NCI-H1105 (cell line): Measurements from ENCODE around the gene RPL12.

Source experiments
- DNase-seq: peaks from one replicate; lab custom pipeline; 2025; lab: John Stamatoyannopoulos, UW

The RPL12 gene

DNA sequence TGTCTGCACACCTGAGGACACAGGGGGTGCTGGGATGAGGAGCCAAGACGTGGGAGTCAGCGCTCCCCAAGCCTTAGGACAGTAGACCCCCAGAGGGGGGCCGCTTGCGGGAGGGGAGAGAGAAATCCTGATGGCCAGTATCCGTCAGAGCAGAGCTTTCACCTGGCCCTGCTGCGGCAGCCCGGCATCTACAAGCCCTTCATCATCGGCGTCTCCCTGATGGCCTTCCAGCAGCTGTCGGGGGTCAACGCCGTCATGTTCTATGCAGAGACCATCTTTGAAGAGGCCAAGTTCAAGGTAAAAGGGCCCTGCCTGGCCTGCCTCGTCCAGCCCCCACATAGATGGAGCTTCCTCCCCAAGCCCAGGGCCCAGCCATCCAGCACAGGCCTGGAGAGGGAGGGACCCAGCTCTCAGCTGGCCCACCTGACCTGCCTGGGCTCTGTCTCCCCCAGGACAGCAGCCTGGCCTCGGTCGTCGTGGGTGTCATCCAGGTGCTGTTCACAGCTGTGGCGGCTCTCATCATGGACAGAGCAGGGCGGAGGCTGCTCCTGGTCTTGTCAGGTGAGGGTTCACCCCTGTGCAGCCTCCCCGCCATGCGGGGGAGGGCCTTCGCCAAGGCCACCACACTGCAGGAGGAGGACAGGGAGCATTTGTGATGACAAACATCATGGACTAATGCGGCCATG lies 47.6 kb downstream of the RPL12 start:
- no peak for DNase-seq

GRCh38 chr9:127402401-127403090 lies 48.7 kb downstream of the RPL12 start:
- DNase-seq: no peak

DNA sequence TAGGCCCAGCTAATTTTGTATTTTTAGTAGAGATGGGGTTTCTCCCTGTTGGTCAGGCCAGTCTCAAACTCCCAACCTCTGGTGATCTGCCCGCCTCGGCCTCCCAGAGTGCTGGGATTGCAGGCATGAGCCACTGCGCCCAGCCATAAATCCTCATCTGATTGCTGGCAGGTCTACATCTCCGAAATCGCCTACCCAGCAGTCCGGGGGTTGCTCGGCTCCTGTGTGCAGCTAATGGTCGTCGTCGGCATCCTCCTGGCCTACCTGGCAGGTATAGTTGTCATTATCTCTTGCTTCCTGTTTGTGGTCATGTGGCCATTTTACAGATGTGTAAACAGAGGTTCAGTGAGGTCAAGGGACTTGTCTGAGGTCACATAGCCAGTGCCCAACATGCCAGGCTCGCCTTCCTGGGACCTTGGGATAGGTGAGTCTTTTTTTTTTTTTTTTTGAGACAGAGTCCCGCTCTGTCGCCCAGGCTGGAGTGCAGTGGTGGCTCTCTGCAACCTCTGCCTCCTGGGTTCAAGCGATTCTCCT lies 51.4 kb downstream of the RPL12 start:
- DNase-seq: no peak

DNA sequence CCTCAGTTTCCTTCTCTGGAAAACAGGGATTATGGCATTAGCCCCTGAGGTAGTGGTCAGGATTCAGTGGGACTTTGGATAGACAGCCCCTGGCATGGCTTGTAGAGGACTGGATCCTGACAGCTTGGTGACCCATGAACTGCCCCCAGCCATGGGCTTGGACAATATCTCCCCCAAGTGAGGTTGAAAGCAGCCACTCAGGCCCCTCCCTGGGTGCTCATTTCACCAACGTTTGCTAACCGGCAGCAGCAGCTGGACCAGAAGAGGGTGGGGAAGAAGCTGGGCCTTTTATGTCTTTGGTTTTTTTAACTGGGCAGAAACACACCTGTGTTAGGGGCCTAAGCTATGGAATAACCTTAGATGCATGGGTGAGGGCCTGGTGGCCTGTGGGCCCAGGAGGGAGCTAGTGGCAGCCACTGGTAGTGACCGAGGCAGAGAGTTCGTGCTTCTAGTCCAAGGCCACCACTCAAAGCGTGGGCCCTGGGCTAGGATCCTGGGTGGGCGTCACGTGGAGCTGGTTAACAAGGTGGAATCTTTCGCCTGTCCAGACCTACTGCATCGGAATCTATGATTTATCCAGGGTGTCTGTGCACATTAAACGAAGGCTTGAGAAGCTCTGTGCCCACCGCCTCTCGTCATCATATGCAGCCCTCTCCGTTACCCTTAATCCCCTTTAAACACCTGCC lies 52.3 kb downstream of the RPL12 start:
- DNase-seq: no peak

DNA sequence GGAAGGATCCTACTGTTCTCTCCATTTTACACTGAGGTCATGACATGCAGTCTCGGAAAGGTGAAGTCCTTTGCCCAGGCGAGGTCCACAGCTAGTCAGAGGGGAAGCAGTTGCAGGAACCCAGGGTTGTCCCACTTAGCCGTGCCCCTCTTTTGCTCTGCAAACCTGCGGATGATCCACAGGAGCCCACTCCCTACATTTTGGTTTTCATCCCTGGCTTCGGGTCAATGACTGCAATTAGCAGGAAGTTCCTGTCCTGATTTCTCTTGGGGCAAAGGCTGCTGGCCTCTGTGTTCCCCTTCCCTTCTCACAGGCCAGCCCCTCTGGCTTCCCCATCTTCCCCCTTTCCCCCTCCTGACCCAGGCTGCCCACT lies 52.9 kb downstream of the RPL12 start:
- DNase-seq: no peak
